GM21390 (cell line): ENCODE results near the gene CA5A.
"Not testable (repeated sequence)": the region's sequence is repeated elsewhere in the genome, so short reads cannot be mapped to it uniquely, and the experiment has no call there.

Experiments used
- ATAC-seq: cut with Tn5 transposase; IDR thresholded peaks from one replicate; pipeline ENCODE4 v1.9.1; 2021; ENCODE audit not compliant: unreplicated experiment

CA5A gene

GRCh38 chr16:87870418-87871291 lies 65.7 kb downstream of the CA5A start:
- ATAC-seq = not testable (repeated sequence)

GRCh38 chr16:87869879-87870417 lies 66.4 kb downstream of the CA5A start:
- ATAC-seq = not testable (repeated sequence)

GRCh38 chr16:87869061-87869878 lies 67.1 kb downstream of the CA5A start, which contains the start of gene SLC7A5:
Gene SLC7A5 (minus strand): TSS chr16:87869507. CDS start chr16:87869422, 85 bp downstream.
- ATAC-seq = peak; percentile 61

- ATAC-seq = peak; percentile 7
Measured at GRCh38 chr16:87868254-87869029, 67.9 kb downstream of the CA5A start.

GRCh38 chr16:87865902-87866555 lies 70.3 kb downstream of the CA5A start:
- ATAC-seq = not testable (repeated sequence)

GRCh38 chr16:87864331-87864989 lies 71.9 kb downstream of the CA5A start:
- ATAC-seq = no peak

- ATAC-seq = not testable (repeated sequence)
Measured at GRCh38 chr16:87863327-87863635, 73.0 kb downstream of the CA5A start.

- ATAC-seq = not testable (repeated sequence)
Measured at GRCh38 chr16:87862597-87863326, 73.6 kb downstream of the CA5A start.

GRCh38 chr16:87861300-87862099 lies 74.8 kb downstream of the CA5A start:
- ATAC-seq = not testable (repeated sequence)

- no peak for ATAC-seq
Measured at GRCh38 chr16:87860553-87861299, 75.6 kb downstream of the CA5A start.

- not testable (repeated sequence) for ATAC-seq
Measured at GRCh38 chr16:87858151-87858993, 78.0 kb downstream of the CA5A start.

- ATAC-seq = no peak
Measured at GRCh38 chr16:87856791-87857228, 79.5 kb downstream of the CA5A start.

- no peak for ATAC-seq
Measured at GRCh38 chr16:87855852-87856715, 80.2 kb downstream of the CA5A start.

GRCh38 chr16:87854907-87855683 lies 81.2 kb downstream of the CA5A start:
- ATAC-seq = no peak
